B cell (primary cell): ENCODE data around the gene OR51A2. TPM values are rescaled to one million over a fixed set of nuclear protein-coding genes. Genes with fewer than 3 reads are reported as not detected.

Source experiments
- ATAC-seq: fragments of 200-7000 bp; cut with Tn5 transposase; one replicate; pipeline ENCODE4 v1.10.0; 2021; ENCODE audit warnings: low read depth, mild to moderate bottlenecking, moderate number of reproducible peaks, moderate library complexity
- CTCF ChIA-PET: fragments of 350-600 bp; sonication (Branson Sonifier 250); formaldehyde crosslinking; loops from one replicate; lab custom pipeline; 2021; ENCODE audit warnings: antibody characterized with exemption, inconsistent platforms; lab: Charles Lee
- POLR2A ChIA-PET: fragments of 350-600 bp; sonication (Branson Sonifier 250); formaldehyde crosslinking; loops from one replicate; lab custom pipeline; 2021; ENCODE audit warnings: antibody characterized with exemption; lab: Charles Lee
- DNase-seq: peaks from one replicate; pipeline ENCODE4 v3.0.0; 2013
- H2AFZ ChIP-seq: 2 replicates; pipeline ENCODE4 v1.6.1; 2012; ENCODE audit warnings: mild to moderate bottlenecking, low read depth, low read length; ENCODE audit not compliant: insufficient read depth, poor library complexity, severe bottlenecking
- H3K27ac ChIP-seq, 2 donors: 1 replicate in 1 of 2; 2 replicates in 1 of 2; pipeline ENCODE4 v1.5.1; 2012 to 2013; ENCODE audit warnings: low read length in 2 of 2, mild to moderate bottlenecking in 2 of 2, moderate library complexity in 1 of 2
- H3K27me3 ChIP-seq, 4 experiments: fragments of 200-600 bp in 1 of 4; sonication (generic) in 1 of 4; replicated peaks in 1 of 4; 1 replicate in 2 of 4; 2 replicates in 2 of 4; pipeline versions ENCODE4 v1.6.1 to v1.7.0; 2013 to 2016; ENCODE audit warnings: low read length in 3 of 4, mild to moderate bottlenecking in 2 of 4, mixed read lengths in 1 of 4, moderate library complexity in 1 of 4; ENCODE audit not compliant: insufficient read depth in 4 of 4, control insufficient read depth in 3 of 4; ENCODE audit errors: control extremely low read depth in 1 of 4
- H3K36me3 ChIP-seq, 2 experiments: replicated peaks in 1 of 2; 1 replicate in 1 of 2; 2 replicates in 1 of 2; pipeline versions ENCODE4 v1.6.1 to v1.7.1; 2013; ENCODE audit warnings: low read length in 1 of 2; ENCODE audit not compliant: insufficient read depth in 2 of 2, control insufficient read depth in 1 of 2; ENCODE audit errors: control extremely low read depth in 1 of 2, extremely low read depth in 1 of 2
- H3K4me1 ChIP-seq, 2 donors: fragments of 200-600 bp in 1 of 2; sonication (generic) in 1 of 2; 1 replicate in 1 of 2; 2 replicates in 1 of 2; pipeline versions ENCODE4 v1.5.1 to v1.6.1; 2013 to 2017; ENCODE audit warnings: low read length in 2 of 2; ENCODE audit not compliant: control insufficient read depth in 2 of 2, insufficient read depth in 2 of 2
- H3K4me2 ChIP-seq: replicated peaks from 2 replicates; pipeline ENCODE3; 2012; ENCODE audit warnings: mild to moderate bottlenecking, low read depth, low read length; ENCODE audit not compliant: poor library complexity, severe bottlenecking
- H3K4me3 ChIP-seq, 5 experiments: fragments of 200-600 bp in 1 of 5; sonication (generic) in 1 of 5; 1 replicate in 3 of 5; 2 replicates in 2 of 5; pipeline versions ENCODE4 v1.5.1 to v1.7.0; 2011 to 2016; ENCODE audit warnings: low read length in 4 of 5, mild to moderate bottlenecking in 4 of 5, low read depth in 2 of 5, control low read depth in 1 of 5, moderate library complexity in 1 of 5; ENCODE audit not compliant: insufficient read depth in 1 of 5; ENCODE audit errors: control extremely low read depth in 1 of 5, extremely low read depth in 1 of 5
- H3K79me2 ChIP-seq: fragments of 200-600 bp; sonication (generic); one replicate; pipeline ENCODE4 v1.6.0; 2016; ENCODE audit warnings: low read length; ENCODE audit not compliant: control insufficient read depth, insufficient read depth
- H3K9ac ChIP-seq: fragments of 200-600 bp; sonication (generic); 2 replicates; pipeline ENCODE4 v1.6.1; 2017; ENCODE audit warnings: mild to moderate bottlenecking, low read length, moderate library complexity
- H3K9me3 ChIP-seq, 3 donors: one replicate each; pipeline versions ENCODE4 v1.6.1 to v1.7.1; 2013; ENCODE audit warnings: low read length in 2 of 3; ENCODE audit not compliant: control insufficient read depth in 2 of 3, insufficient read depth in 1 of 3; ENCODE audit errors: control extremely low read depth in 1 of 3
- H4K20me1 ChIP-seq: 2 replicates; pipeline ENCODE4 v1.6.0; 2012; ENCODE audit warnings: mild to moderate bottlenecking, low read length; ENCODE audit not compliant: insufficient read depth, control insufficient read depth, poor library complexity, severe bottlenecking
- H3K27ac Mint-ChIP-seq: one replicate; pipeline ENCODE4 v1.8.0; 2021; ENCODE audit warnings: mixed read lengths
- H3K27me3 Mint-ChIP-seq: one replicate; pipeline ENCODE4 v1.8.0; 2021; ENCODE audit warnings: mixed read lengths
- H3K4me1 Mint-ChIP-seq: one replicate; pipeline ENCODE4 v1.8.0; 2021; ENCODE audit warnings: mixed read lengths
- H3K4me3 Mint-ChIP-seq: one replicate; pipeline ENCODE4 v1.8.0; 2021; ENCODE audit warnings: mixed read lengths
- H3K9me3 Mint-ChIP-seq: one replicate; pipeline ENCODE4 v1.8.0; 2022; ENCODE audit warnings: mixed read lengths; ENCODE audit not compliant: insufficient read depth
- CTCF ChIP-seq: fragments of 200-600 bp; IDR thresholded peaks from one replicate; pipeline ENCODE4 v1.8.0; 2022; ENCODE audit warnings: antibody characterized with exemption, mild to moderate bottlenecking
- EZH2 ChIP-seq: IDR thresholded peaks from 2 replicates; pipeline ENCODE4 v1.6.1; 2012; ENCODE audit warnings: borderline replicate concordance, low read depth, mild to moderate bottlenecking, moderate library complexity, low read length; ENCODE audit not compliant: insufficient read depth, poor library complexity, severe bottlenecking
- WGBS: methylation state at CpG from one replicate; pipeline ENCODE4 v1.1.5; 2013; ENCODE audit warnings: missing lambda C conversion rate; ENCODE audit not compliant: insufficient coverage; 5-methylcytosine and 5-hydroxymethylcytosine counted together
- intact Hi-C: fragments of 100-400 bp; cut with micrococcal nuclease; formaldehyde crosslinking; loops from one replicate; pipeline ENCODE4 v1.10.0; 2022
- polyA plus RNA-seq: library from polyadenylated mRNA; depleted of rRNA; stranded (reverse); fragments of >200 nt; gene quantifications from 2 replicates; pipeline ENCODE4 v1.2.3, GENCODE V29; 2012
- total RNA-seq, 2 donors: library from RNA; stranded (reverse); fragments of 120-200 nt in 1 of 2; gene quantifications; 1 replicate in 1 of 2; 2 replicates in 1 of 2; pipeline versions ENCODE4 v1.2.3 to v1.2.4, GENCODE V29; 2013 to 2022

OR51A2 gene
- total and polyA plus RNA-seq, 2 donors (not counting 1 experiment from before 2014, with no cell fraction given), result not detected

DNA sequence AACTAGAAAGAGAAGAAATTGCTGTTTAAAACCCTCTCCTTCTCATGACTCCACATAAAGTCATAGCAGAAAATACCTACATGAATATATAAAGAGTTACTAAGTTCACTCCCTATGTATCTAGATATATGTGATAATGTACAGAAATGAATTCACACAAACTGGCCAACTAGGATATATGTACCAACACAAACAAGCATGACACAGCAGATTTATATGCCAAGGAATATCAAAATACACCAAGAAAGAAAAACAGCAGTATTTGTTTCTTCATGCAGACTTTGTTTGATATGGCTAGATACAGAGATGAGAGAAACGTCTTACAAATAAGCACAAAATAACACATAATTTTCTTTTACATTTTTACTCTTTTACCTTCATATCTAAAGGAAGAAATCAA, 33.2 kb downstream of the OR51A2 start:
- ChIA-PET POLR2A (no interaction called here), CTCF (no interaction called here)
- Histone ChIP-seq H3K9ac (no peak overlapping the region), H4K20me1 (no peaks in the 10 kb centered on the region), H3K4me2 (no peak overlapping the region), H3K9me3 (no peaks in the 10 kb centered on the region), H3K79me2 (no peaks in the 10 kb centered on the region), H3K4me1 (no peaks in the 10 kb centered on the region), H3K36me3 (no peaks in the 10 kb centered on the region), H3K27me3 (no peaks in the 10 kb centered on the region), H2AFZ (no peak overlapping the region), H3K27ac (no peak overlapping the region), H3K4me3 (no peak overlapping the region)
- no peak for TF ChIP-seq CTCF
- no peak for TF ChIP-seq EZH2
- H3K4me3 Mint-ChIP-seq, result no peak overlapping the region
- H3K9me3 Mint-ChIP-seq, result no peaks in the 10 kb centered on the region
- H3K27ac Mint-ChIP-seq, result no peak overlapping the region
- ATAC-seq (no peak), DNase-seq (no peak)
- no peaks in the 10 kb centered on the region for H3K27me3 Mint-ChIP-seq
- no peaks in the 10 kb centered on the region for H3K4me1 Mint-ChIP-seq
- WGBS, result no CpG with 5 or more reads among the region's 1 CpG
- intact Hi-C loops, result no loop called here

DNA sequence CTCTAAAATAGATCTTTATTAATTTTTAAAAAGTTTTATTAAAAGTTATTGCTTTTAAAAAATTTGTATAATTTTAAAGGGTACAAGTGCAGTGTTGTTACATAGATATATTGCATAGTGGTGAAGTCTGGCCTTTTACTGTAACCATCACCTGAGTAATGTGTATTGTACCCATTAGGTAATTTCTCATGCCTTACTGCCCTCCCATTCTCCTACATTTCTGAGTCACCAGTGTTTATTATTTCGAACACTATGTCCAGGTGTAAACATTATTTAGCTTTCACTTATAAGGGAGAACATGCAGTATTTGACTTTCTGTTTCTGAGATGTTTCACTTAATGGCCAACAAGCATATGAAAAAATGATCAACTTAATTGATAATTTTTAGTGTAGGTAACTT, 33.7 kb downstream of the OR51A2 start:
- no CpG with 5 or more reads among the region's 1 CpG for WGBS
- Histone ChIP-seq H3K9ac (no peak overlapping the region), H4K20me1 (no peaks in the 10 kb centered on the region), H3K27me3 (no peaks in the 10 kb centered on the region), H3K27ac (no peak overlapping the region), H3K4me1 (no peaks in the 10 kb centered on the region), H3K4me2 (no peak overlapping the region), H3K79me2 (no peaks in the 10 kb centered on the region), H3K9me3 (no peaks in the 10 kb centered on the region), H3K36me3 (no peaks in the 10 kb centered on the region), H3K4me3 (no peak overlapping the region), H2AFZ (no peak overlapping the region)
- DNase-seq, result no peak
- H3K9me3 Mint-ChIP-seq, result no peaks in the 10 kb centered on the region
- H3K4me1 Mint-ChIP-seq, result no peaks in the 10 kb centered on the region
- TF ChIP-seq EZH2 (no peak), CTCF (no peak)
- H3K27ac Mint-ChIP-seq, result no peak overlapping the region
- no peak overlapping the region for H3K4me3 Mint-ChIP-seq
- intact Hi-C loops, result no loop called here
- ChIA-PET POLR2A (no interaction called here), CTCF (no interaction called here)
- no peak for ATAC-seq
- no peaks in the 10 kb centered on the region for H3K27me3 Mint-ChIP-seq
